GM21723 (cell line): Measurements from ENCODE around the gene SUN1.
"Not testable (repeated sequence)": the region's sequence is repeated elsewhere in the genome, so short reads cannot be mapped to it uniquely, and the experiment has no call there.

Source experiments
- ATAC-seq: cut with Tn5 transposase; IDR thresholded peaks from one replicate; pipeline ENCODE4 v1.9.1; 2021; ENCODE audit warnings: mild to moderate bottlenecking, moderate library complexity; ENCODE audit not compliant: unreplicated experiment

The SUN1 gene

DNA sequence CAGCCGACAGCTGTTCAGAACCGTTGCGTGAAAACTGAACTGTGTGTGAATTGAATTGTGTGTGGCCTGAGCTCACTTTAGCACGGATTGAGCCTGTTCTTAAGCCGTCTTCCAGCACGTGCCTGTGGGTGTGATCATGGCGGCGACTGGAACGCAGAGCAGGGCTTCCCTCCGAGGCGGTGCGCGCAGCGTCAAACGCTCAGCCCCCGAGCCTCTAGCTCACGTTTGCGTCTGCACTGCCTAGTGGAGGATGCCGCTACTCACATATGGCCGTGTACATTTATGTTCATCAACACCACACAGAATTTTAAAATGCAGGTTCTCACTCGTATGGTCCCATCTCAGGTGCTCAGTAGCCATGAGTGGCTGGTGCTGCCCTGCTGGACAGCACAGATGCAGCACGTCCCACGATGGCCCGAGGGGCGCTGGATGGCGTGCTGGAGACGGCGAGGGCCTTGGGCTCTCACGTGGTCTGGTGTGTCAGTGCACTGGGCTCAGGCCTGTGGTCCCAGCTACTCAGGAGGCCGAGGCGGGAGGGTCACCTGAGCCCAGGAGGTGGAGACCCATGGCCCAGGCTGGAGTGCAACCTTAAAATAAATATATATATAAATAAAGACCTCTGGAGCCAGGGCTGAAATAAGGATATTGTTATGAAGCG lies 22.0 kb downstream of the SUN1 start:
- no peak for ATAC-seq

- no peak for ATAC-seq
Measured at GRCh38 chr7:855686-856369, 23.6 kb downstream of the SUN1 start.

DNA sequence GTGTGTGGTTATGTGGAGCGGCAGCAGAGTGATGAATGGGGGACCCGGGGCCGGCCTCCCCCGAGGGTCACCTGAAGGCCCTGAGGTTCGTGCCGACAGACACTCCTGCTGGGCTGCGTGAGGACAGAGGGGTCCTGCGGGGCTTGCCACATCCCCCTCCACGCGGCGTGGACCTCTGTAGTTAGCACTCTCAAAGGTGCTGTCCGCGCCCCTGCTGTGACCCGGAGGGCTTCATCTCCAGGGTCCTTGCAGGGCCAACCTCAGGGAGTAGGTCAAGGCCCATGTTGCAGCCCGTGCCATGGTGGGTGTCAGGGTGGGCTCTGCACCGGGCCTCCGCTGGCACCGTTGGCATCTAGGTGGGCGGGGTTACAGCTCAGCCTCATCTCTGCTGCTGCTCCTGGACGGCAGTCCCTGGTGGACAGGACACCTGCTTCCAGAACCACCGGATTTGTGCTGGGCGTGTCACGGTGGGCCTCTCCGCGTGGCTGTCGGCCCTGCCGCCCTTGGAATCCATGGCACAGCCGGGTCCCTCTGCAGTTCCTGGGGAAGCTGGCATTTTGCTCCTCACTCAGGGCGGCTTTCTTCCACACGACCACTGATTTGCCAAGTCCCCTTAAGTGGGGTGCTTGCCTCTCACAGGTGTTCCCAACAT lies 24.3 kb downstream of the SUN1 start:
- ATAC-seq: no peak

DNA sequence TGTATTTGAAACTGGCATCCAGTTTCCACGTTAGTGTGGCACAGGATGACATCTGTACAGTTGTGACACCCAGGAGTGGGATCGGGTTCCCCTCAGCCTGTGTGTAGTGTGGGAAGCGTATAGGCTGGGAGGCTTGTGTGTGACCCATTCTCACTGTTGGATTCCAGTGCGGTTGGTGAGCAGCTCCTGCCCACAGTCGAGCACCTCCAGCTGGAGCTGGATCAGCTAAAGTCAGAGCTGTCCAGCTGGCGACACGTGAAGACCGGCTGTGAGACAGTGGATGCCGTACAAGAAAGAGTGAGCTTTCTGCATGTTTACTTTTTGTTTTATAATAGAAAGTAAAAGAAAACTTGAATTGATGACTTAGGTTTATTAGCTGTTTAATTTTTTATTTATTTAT lies 25.4 kb downstream of the SUN1 start:
- ATAC-seq: no peak

DNA sequence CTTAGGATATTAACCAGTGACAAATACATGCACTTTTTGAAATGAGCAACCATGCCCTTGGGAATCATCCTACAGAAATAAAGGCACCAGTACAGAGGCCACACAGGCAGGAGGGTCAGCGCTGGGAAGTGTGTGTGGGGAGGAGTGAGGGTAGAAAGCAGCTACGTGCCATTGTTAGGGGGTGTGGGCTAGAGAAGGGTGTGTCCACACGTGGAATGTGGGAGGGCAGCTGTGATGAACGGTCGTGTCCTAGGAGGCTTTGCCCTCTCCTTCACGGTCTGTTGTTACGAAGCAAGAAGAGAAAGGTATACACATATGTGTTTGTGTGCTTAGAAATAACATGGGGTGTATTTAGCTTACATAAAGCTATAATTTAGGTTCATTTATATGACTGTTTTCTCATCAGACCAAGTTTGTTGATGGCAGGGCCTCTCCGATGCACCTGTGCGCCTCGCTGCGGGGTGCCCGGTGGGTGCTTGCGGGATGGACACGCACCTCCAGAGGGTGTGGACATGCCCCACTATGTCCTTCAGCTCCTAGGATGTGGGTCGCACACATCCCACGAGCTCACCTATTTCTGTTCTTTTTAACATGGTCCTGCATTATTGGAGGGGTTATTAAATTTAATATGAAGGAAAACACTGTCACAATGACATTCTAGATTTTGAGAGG lies 27.2 kb downstream of the SUN1 start:
- ATAC-seq: no peak

DNA sequence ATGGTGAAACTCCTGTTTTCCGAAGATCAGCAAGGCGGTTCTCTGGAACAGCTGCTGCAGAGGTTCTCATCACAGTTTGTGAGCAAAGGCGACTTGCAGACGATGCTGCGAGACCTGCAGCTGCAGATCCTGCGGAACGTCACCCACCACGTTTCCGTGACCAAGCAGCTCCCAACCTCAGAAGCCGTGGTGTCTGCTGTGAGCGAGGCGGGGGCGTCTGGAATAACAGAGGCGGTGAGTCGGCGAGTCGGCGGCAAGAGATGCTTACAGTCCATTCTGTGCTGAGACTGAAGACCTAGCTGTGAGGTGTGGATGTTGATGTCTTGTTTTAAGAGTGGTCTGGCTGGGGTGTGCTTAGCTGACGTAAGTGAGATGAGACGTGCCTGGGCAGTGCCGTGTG lies 27.9 kb downstream of the SUN1 start:
- ATAC-seq: no peak

DNA sequence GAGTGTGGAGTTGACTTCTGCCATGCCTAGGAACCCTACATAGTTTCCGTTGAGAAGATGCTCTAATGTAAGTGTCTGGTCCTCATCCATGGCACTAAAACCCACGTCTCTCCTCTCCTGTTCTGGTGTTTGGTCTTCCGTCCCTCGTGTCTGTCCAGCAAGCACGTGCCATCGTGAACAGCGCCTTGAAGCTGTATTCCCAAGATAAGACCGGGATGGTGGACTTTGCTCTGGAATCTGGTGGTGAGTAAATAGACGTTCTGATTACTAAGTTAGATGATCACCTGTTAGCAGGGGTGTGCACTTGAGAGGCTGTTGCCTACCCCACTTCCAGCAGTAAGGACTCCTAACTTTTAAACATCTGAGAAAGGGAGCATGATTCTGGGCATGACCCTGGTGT lies 28.9 kb downstream of the SUN1 start:
- no peak for ATAC-seq

GRCh38 chr7:862157-862556 lies 29.9 kb downstream of the SUN1 start:
- ATAC-seq: no peak

GRCh38 chr7:863106-863505 lies 30.8 kb downstream of the SUN1 start:
- ATAC-seq: no peak

DNA sequence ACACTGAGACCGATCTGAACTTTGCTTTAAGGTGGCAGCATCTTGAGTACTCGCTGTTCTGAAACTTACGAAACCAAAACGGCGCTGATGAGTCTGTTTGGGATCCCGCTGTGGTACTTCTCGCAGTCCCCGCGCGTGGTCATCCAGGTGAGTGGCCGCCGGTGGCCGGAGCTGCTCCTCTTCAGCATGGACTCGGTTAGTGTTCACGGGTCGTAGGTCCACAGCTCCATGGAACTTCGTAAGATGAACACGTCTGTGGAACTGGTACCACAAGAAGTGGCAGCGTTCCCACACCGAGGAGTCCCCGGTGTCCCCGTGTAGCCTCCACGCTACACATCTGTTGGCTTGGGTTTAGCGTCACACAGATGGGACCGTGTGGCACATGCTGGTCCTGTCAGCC lies 33.6 kb downstream of the SUN1 start:
- no peak for ATAC-seq

GRCh38 chr7:867001-867405 lies 34.7 kb downstream of the SUN1 start:
- ATAC-seq: no peak

DNA sequence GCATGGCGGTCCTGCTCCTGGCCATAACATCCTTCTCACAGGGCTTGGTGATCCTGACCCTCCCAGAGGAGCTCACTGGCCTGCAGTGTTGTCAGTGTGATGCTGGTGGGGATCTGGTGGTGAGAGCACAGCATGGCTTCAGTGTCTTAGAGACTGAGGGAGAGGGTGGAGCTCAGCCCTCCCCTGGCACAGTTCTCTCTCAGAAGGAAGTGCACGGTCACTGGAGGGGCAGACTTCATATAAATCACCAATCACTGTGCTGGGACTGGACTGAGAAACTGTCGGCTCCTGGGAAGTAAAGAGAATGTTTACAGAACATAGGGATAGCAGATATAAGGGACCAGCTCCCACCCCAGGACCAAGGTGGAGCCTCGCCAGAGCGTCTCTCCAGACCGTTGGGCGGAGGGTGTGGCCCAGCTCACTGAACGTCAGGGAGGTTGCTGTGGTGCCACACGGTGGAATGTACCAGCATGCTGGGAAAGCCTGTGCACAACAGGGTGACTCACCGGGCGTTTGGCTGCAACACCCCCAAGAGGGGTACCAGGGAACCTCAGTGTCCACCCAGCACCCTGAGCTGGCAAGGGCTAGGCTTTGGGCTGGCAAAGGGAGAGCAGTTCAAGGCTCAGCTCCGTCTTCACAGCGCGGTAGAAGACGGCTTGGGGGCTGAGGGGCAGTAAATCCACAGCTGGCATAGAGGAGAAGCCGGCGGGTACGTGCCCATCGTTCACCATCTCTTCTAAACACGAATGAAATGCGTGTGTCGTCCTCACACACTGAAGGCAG lies 35.3 kb downstream of the SUN1 start:
- ATAC-seq: no peak

GRCh38 chr7:868189-868486 lies 35.9 kb downstream of the SUN1 start:
- ATAC-seq: no peak

GRCh38 chr7:869348-869747 lies 37.1 kb downstream of the SUN1 start:
- no peak for ATAC-seq

DNA sequence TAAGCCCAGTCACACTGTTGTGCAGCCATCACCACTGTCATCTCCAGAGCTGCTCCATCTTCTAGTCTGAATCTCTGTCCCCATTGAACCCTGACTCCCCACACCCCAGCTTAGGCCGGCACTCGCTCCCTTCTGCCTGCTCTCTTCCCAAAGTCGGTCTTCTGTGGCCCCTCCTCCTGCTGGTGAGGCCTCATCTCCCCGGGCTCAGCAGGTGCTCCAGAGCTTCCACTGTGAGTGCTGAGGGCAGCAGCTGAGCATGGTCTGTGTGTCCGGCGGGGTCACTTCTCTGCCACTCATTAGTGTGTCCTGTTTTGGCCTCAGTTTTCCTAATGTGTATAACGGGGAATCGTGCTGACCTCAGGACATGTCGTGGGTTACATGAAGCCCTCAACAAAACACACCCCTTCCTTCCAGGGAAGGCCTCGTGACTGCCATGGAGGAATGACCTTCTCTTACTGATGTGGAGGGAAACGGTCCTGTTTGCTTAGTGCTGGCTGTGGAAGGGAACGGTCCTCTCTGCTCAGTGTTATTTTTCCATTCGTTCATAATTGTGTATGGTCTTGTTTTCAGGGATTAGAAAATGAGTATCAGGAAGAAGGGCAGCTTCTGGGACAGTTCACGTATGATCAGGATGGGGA lies 39.7 kb downstream of the SUN1 start:
- ATAC-seq: no peak

- not testable (repeated sequence) for ATAC-seq
Measured at GRCh38 chr7:872685-873084, 40.4 kb downstream of the SUN1 start.

DNA sequence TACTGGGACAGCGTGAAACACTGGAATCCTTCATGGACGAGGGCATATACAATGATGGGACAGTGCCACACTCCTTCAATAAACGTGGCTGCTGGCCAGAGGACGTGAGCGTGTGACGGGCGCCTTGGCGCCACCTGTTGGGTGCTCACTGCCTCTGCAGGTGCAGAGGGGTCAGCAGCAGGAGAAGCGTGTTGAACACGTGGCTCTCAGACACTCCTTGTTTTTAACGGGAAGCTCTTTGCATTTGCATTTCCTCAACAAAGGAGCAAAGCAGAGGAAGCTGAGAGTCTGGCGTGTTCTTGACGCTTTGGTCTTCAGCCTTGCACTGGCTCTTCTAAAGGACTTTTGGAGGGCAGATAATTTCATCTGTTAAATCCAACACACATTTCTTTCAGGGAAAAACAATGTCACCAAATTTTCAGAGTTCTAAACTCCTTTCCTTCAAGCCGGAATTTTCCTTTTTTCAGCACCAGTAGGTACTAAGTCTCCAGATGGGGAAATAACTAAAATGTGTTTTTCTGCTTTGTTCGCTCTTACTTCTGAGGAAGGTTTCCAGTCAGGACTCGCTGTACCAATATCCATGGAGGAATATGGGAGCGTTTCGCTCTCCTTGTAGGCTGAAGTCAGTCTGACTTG lies 41.2 kb downstream of the SUN1 start:
- peak; percentile 41 for ATAC-seq

GRCh38 chr7:874031-874749 lies 41.9 kb downstream of the SUN1 start:
- no peak for ATAC-seq

DNA sequence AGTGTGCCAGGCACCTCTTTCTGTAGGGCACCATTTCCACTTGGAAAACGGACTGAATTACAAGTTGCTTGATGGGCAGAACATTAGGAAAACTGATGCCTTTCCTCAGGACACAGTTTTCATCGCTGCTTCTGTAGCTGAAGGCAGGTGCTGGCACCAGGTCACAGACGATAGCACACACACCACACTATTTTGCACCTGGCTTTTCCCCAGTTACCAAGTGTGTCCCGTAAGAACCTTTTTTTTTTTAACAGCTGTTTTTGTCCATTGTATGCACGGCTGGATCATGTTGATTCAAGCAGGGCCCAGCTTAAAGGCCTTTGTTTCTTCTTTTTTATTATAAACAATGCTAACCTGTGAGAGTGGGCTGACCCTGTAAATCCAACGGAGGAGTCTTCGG lies 42.8 kb downstream of the SUN1 start:
- ATAC-seq: no peak
